Gastroesophageal sphincter (tissue), 4 donors: Measurements from ENCODE around the gene NR6A1. TPM values are rescaled to one million over a fixed set of nuclear protein-coding genes. Genes with fewer than 3 reads are reported as not detected.

Source experiments
- ATAC-seq: fragments of 150-250 bp; one replicate; pipeline ENCODE4 v1.9.1; 2016; ENCODE audit warnings: mild to moderate bottlenecking, moderate library complexity
- H3K27ac ChIP-seq, 4 donors: fragments of 200-600 bp; sonication (generic) in 3 of 4; 1 replicate in 3 of 4; 2 replicates in 1 of 4; pipeline ENCODE4 v1.5.1; 2016 to 2019
- H3K27me3 ChIP-seq: fragments of 200-600 bp; sonication (generic); one replicate; pipeline ENCODE4 v1.5.1; 2019
- H3K36me3 ChIP-seq, 2 donors: fragments of 200-600 bp; sonication (generic); one replicate each; pipeline ENCODE4 v1.5.1; 2019; ENCODE audit warnings: control low read depth in 1 of 2
- H3K4me1 ChIP-seq, 3 donors: fragments of 200-600 bp; sonication (generic); 1 replicate in 2 of 3; 2 replicates in 1 of 3; pipeline ENCODE4 v1.5.1; 2016 to 2019; ENCODE audit warnings: control low read depth in 2 of 3
- H3K4me3 ChIP-seq, 2 donors: fragments of 200-600 bp; sonication (generic); one replicate each; pipeline ENCODE4 v1.5.1; 2019; ENCODE audit warnings: mild to moderate bottlenecking in 1 of 2, moderate library complexity in 1 of 2
- H3K9me3 ChIP-seq, 3 donors: fragments of 200-600 bp; sonication (generic); one replicate each; pipeline ENCODE4 v1.5.1; 2017 to 2019; ENCODE audit warnings: control low read depth in 2 of 3
- EP300 ChIP-seq: sonication (generic); formaldehyde crosslinking; IDR thresholded peaks from one replicate; pipeline ENCODE4 v1.6.1; 2017; ENCODE audit warnings: antibody characterized with exemption, mild to moderate bottlenecking
- POLR2A ChIP-seq, 2 donors: fragments of 450-650 bp; IDR thresholded peaks; one replicate each; pipeline ENCODE4 v1.6.1; 2017; ENCODE audit warnings: antibody characterized with exemption in 2 of 2, mild to moderate bottlenecking in 2 of 2, moderate library complexity in 1 of 2
- POLR2AphosphoS5 ChIP-seq: sonication (generic); formaldehyde crosslinking; IDR thresholded peaks from one replicate; pipeline ENCODE4 v1.6.1; 2017; ENCODE audit warnings: antibody characterized with exemption
- WGBS, 2 donors: methylation state at CpG; one replicate each; pipeline ENCODE4 v1.1.5; 2018; ENCODE audit warnings: low coverage in 1 of 2; 5-methylcytosine and 5-hydroxymethylcytosine counted together
- total RNA-seq, 4 donors: library from RNA; depleted of rRNA; stranded (reverse); fragments of >200 nt; gene quantifications; one replicate each; pipeline ENCODE4 v1.1.0, GENCODE V29; 2016
- TF ChIP-seq, protein P1 (sequence below), 4 experiments: fragments of 200-600 bp in 2 of 4; fragments of 450-650 bp in 2 of 4; sonication (generic) in 1 of 4; IDR thresholded peaks; one replicate each; pipeline ENCODE4 v1.5.1; 2017 to 2019; ENCODE audit warnings: antibody characterized with exemption in 4 of 4, mild to moderate bottlenecking in 2 of 4, moderate library complexity in 2 of 4

NR6A1 gene
- total RNA-seq, 4 donors from 2014 or later: 0.16 to 4.4 (median 0.62) TPM

GRCh38 chr9:124511426-124511840, 259.7 kb downstream of the NR6A1 start:
- Histone ChIP-seq H3K4me3 (no peak overlapping the region), H3K9me3 (no peaks in the 10 kb centered on the region), H3K36me3 (no peaks in the 10 kb centered on the region), H3K4me1 (no peaks in the 10 kb centered on the region), H3K27me3 (peaks cover 19% of the 10 kb centered on the region), H3K27ac (no peak overlapping the region)
- TF ChIP-seq EP300 (no peak), POLR2A (IDR thresholded peaks at IDR 0.05) (no peak), POLR2AphosphoS5 (no peak)
- TF ChIP-seq, protein P1, sequence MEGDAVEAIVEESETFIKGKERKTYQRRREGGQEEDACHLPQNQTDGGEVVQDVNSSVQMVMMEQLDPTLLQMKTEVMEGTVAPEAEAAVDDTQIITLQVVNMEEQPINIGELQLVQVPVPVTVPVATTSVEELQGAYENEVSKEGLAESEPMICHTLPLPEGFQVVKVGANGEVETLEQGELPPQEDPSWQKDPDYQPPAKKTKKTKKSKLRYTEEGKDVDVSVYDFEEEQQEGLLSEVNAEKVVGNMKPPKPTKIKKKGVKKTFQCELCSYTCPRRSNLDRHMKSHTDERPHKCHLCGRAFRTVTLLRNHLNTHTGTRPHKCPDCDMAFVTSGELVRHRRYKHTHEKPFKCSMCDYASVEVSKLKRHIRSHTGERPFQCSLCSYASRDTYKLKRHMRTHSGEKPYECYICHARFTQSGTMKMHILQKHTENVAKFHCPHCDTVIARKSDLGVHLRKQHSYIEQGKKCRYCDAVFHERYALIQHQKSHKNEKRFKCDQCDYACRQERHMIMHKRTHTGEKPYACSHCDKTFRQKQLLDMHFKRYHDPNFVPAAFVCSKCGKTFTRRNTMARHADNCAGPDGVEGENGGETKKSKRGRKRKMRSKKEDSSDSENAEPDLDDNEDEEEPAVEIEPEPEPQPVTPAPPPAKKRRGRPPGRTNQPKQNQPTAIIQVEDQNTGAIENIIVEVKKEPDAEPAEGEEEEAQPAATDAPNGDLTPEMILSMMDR (IDR thresholded peaks at IDR 0.05): no peak
- no peak for ATAC-seq
- no CpG with 5 or more reads among the region's 6 CpGs for WGBS, 2 donors

GRCh38 chr9:124510650-124511425, 260.3 kb downstream of the NR6A1 start:
- no peak for TF ChIP-seq EP300
- TF ChIP-seq POLR2A (IDR thresholded peaks at IDR 0.05): no peak
- TF ChIP-seq, protein P1 (IDR thresholded peaks at IDR 0.05): no peak
- no peak for TF ChIP-seq POLR2AphosphoS5
- 43 to 84% methylated on average over 1 to 3 of the region's 9 CpGs for WGBS, 2 donors
- no peaks in the 10 kb centered on the region for H3K4me1 ChIP-seq
- H3K27me3 ChIP-seq: peaks cover 25% of the 10 kb centered on the region
- H3K4me3 ChIP-seq: no peak overlapping the region
- no peak for ATAC-seq
- H3K9me3 ChIP-seq: no peaks in the 10 kb centered on the region
- no peak overlapping the region for H3K27ac ChIP-seq
- no peaks in the 10 kb centered on the region for H3K36me3 ChIP-seq

- no peaks in the 10 kb centered on the region for H3K9me3 ChIP-seq
- ATAC-seq: no peak
- WGBS, 2 donors: 91 to 97% methylated on average over 4 to 7 of the region's 11 CpGs
- H3K27me3 ChIP-seq: peaks cover 54% of the 10 kb centered on the region
- peaks cover 0 to 21% (median 12%) of the 10 kb centered on the region in 3 donors for H3K4me1 ChIP-seq
- no peaks in the 10 kb centered on the region for H3K36me3 ChIP-seq
- H3K27ac ChIP-seq: no peak overlapping the region
- H3K4me3 ChIP-seq: no peak overlapping the region
- TF ChIP-seq EP300 (no peak), POLR2A (IDR thresholded peaks at IDR 0.05) (no peak), POLR2AphosphoS5 (no peak)
- TF ChIP-seq, protein P1 (IDR thresholded peaks at IDR 0.05): no peak
These were observed 263.2 kb downstream of the NR6A1 start for GRCh38 chr9:124507880-124508423.

DNA sequence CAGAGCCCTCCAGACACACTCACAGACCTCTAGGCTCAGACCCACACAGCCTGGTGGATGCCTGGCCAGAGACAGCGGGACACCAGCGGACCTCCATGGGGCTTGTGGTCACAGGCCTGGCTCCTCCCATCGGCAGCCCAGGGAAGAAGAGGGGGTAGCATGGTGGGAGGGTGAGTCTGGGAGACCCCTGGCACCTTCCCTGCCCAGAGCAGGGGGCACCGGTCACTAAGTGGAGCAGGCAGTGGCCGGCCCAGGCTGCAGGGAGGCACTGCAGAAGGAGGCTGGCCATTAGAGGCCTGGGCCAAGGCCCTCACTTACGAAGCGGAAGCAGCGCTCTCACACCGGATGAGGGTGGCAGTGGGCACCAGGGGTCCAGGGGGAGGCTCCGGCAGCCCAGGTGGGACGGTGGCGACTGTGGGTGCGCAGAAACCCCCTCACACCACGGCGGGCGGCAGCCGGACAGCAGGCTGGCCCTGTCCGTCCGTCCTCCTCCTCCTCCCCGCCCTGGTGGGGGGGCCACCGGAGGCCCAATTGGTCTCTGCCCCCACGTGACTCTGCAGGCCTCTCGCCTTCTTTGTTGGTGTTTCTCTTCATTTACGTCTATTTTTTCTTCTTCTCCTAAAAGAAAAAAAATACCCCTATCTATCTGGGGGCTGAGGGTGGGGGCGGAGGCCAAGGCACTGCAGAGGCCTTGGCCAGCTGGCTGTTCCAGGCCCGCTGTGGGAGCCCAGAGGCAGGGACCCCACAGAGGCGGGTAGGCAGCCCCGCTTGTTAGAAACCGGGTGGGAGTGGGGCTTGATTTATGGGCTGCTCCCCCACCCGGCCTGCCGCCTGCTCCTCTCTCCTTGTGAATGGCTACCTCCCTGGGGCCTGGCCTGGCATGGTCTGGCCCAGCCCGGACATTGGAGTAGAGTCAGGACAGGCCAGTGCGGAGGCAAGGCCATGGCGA, 263.9 kb downstream of the NR6A1 start, which contains the start of gene NR5A1:
Gene NR5A1 (minus strand): TSS at position 469 of the 949 bp plus-strand sequence. CDS start 4,004 bp downstream, outside the sequence.
- Histone ChIP-seq H3K9me3 (no peaks in the 10 kb centered on the region), H3K36me3 (no peaks in the 10 kb centered on the region), H3K4me3 (no peak within 1 kb of the TSS), H3K27ac (no peak within 1 kb of the TSS), H3K27me3 (peaks cover 61% of the 10 kb centered on the region), H3K4me1 (peaks cover 0 to 24% (median 13%) of the 10 kb centered on the region in 3 donors)
- ATAC-seq: no peak
- no peak for TF ChIP-seq EP300
- WGBS, 2 donors: 90 to 92% methylated on average over 4 to 7 of the region's 34 CpGs

GRCh38 chr9:124506433-124506832, 264.7 kb downstream of the NR6A1 start:
- no CpG with 5 or more reads among the region's 8 CpGs for WGBS, 2 donors
- no peak overlapping the region for H3K4me3 ChIP-seq
- no peak for ATAC-seq

More at GRCh38 chr9:124506433-124506832, 264.7 kb downstream of the NR6A1 start:
- Histone ChIP-seq H3K4me1 (peaks cover 0 to 24% (median 13%) of the 10 kb centered on the region in 3 donors), H3K27me3 (peaks cover 65% of the 10 kb centered on the region), H3K36me3 (no peaks in the 10 kb centered on the region), H3K9me3 (no peaks in the 10 kb centered on the region), H3K27ac (no peak overlapping the region)
- TF ChIP-seq POLR2AphosphoS5: no peak
- TF ChIP-seq POLR2A (IDR thresholded peaks at IDR 0.05): no peak
- TF ChIP-seq, protein P1 (IDR thresholded peaks at IDR 0.05): no peak
- no peak for TF ChIP-seq EP300
